GM12801 (cell line): ENCODE results near the gene SPIRE1.

Experiments used
- TF ChIP-seq, protein P1 (sequence below): IDR thresholded peaks from one replicate; pipeline ENCODE4 v1.5.1; 2011; ENCODE audit warnings: control low read depth; ENCODE audit not compliant: insufficient read length; ENCODE audit errors: extremely low read depth

SPIRE1 gene

DNA sequence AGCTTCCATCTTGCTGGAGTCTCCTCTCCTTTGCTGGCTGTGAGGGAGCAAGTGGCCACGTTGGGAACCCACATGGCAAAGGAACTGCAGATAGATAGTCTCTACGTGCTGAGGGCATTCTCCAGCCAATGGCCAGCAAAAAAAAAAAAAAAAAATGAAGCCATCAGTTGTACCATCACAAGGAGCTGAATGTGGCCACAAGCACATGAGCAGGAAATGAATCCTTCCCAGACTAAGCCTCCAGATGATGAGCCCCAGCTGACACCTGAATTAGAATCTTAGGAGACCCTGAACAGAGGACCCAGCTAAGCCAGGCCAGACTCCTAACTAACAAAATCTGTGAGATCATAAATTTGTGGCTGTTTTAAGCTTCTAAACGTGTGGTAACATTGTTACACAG, 57.9 kb downstream of the SPIRE1 start:
- TF ChIP-seq, protein P1, sequence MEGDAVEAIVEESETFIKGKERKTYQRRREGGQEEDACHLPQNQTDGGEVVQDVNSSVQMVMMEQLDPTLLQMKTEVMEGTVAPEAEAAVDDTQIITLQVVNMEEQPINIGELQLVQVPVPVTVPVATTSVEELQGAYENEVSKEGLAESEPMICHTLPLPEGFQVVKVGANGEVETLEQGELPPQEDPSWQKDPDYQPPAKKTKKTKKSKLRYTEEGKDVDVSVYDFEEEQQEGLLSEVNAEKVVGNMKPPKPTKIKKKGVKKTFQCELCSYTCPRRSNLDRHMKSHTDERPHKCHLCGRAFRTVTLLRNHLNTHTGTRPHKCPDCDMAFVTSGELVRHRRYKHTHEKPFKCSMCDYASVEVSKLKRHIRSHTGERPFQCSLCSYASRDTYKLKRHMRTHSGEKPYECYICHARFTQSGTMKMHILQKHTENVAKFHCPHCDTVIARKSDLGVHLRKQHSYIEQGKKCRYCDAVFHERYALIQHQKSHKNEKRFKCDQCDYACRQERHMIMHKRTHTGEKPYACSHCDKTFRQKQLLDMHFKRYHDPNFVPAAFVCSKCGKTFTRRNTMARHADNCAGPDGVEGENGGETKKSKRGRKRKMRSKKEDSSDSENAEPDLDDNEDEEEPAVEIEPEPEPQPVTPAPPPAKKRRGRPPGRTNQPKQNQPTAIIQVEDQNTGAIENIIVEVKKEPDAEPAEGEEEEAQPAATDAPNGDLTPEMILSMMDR: no peak

DNA sequence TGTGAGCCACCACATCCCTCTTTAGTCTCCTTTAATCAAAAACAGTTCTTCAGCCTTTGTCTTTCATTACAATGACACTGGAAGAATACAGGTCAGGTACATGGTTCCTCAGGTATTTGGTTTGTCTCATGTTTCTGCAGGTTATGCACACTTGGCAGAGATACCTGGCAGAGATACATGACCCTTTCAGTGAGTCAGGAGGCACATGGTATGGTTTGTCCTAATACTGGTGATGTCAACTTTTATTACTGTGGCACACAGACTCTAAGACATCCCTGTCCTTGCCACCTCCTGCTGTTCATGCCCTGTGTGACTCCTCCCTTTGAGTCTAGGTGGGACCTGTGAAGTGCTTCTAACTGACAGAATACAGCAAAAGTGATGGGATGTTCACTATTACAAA, 58.4 kb downstream of the SPIRE1 start:
- TF ChIP-seq, protein P1: no peak

DNA sequence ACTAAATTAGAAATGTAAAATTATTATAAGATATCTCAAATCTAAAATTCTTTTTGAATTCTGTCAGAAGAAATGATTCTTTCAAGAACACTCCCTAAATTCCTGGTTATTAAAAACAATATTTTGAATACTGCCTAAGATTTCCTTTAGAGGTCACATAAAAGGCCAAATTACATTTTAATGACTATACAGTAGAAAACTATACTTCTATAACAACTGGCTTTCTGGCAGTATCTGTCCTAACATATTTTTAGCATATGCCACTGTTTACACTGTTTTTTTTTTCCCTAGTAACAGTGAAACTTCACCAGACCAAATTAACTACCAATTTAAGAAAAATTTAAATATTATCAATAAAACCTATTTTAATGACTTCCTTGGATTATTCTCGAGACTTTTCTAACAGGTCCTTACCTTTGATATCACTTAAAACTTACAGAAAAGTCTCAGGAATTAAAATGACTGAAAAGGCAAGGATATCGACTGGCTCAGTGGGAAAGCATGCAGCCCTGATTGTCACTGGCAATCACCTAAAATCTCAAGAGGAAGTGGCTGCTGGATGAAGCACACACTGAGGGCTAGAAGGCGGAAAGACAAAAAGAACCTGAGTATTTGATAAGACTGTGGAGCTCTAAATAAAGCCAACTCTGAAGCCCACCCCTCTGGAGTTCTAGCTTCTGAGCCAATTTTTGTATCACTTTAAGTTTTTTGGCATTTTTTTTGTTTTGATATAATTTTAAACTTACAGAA, 59.6 kb downstream of the SPIRE1 start:
- TF ChIP-seq, protein P1: no peak

DNA sequence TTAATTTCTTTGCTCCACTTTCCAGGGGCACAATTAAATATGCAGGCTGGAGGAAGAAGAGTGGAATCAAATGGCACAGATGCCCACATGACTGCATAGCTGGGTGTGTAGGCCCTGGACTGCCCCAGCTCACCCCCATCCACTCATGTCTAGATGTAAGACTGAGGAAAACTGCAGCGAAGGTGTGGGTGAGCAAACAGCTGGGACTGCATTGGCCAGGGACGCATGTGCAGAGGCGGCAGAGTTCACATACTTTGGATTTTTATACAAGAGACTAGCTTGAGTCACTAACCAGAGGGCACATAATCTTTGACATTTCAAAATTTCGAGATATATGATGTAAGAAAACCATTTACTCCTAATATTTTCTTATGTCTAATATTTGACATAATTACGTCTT, 60.1 kb downstream of the SPIRE1 start:
- TF ChIP-seq, protein P1: no peak

DNA sequence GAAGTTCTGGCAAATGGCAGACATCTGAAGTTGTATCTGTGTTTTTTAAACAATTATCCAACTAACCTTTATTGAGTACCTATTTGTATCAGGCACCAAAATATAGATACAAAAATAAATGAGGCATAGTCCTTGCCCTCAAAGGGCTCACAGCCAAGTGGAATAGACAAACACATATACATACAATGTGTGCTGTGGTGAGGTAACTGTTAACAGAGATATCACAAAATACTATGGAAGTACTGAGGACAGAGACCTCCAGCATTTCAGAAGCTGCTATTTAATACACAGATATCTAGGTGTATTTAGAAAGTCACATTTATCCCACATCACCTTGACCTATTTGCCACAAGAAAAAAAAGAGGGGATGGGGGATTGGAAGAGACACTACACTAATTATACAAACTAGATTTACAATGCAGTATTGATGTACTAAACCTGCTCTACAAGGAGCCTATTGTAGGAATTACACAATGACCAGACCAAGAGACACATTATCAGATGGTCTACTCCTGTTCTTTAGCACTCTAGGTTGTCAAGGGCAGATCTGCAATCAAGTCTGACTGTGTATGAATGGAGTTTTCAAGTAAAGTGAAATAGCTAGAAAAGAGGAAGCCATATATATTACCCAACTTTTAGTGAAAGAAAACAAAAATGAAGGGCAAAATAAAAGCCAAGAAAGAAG, 62.2 kb downstream of the SPIRE1 start:
- TF ChIP-seq, protein P1: no peak

DNA sequence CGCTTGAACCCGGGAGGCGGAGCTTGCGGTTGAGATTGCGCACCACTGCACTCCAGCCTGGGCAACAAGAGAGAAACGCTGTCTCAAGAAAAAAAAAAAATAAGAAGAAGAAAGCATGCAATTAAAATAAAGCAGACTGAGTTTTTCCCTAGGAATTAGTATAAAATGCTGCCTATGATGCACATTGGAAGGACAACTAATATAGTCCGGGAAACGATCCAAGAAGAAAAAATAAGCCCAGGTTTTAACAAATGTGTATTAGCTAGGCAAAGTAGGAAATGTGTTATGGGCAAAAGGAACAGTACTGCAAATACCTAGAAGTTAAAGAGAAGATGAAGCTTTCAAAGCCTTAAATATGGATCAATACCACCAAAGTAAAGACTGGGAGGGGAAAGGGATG, 64.0 kb downstream of the SPIRE1 start:
- TF ChIP-seq, protein P1: no peak

DNA sequence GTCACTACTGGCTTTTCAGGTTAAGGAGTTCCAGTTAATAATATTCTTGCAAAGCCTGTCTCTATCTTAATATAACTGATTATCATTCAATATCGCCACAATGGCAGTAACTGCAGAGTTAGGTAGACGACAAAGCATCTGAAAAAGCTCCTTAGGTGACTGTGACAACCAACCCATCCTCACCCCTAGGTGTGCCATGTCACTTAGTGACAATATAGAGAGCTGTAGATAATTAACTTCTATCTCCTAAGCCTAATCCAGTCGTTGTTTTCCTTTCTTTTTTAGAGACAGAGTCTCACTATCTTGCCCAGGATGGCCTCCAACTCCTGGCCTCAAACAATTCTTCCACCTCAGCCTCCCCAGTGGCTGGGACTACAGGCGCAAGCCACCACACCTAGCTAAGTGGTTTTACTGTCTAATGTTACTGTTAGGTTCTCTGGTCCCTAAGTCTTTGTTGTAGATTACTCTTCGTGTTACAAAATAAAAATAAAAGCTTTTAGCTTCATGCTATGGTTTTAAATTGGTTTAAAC, 65.2 kb downstream of the SPIRE1 start:
- TF ChIP-seq, protein P1: no peak
